ENCODE measurements around the gene PRICKLE2.

- TF ChIP-seq CTCF (IDR thresholded peaks at IDR 0.05) (peak in 2 of 6 experiments; percentile 27 to 40), POLR2A (IDR thresholded peaks at IDR 0.05) (no peak)
These were observed 38.0 kb downstream of the PRICKLE2 start for GRCh38 chr3:64187065-64187959.
